IMR-90 (cell line): ENCODE measurements around the gene BLVRB. TPM values are rescaled to one million over a fixed set of nuclear protein-coding genes. Genes with fewer than 3 reads are reported as not detected.

ENCODE experiments used
- ATAC-seq: fragments of 200-7000 bp; cut with Tn5 transposase; 2 replicates; pipeline ENCODE4 v1.9.1; 2020; ENCODE audit warnings: low read depth, mild to moderate bottlenecking, moderate library complexity
- BruUV-seq: library from RNA; stranded (reverse); fragments of 400-500 nt; replicated peaks from 2 replicates; lab custom pipeline; 2021; lab: Mats Ljungman, UMichigan
- CTCF ChIA-PET: fragments of 300-600 bp; formaldehyde crosslinking; extraction: SDS; loops from one replicate; lab custom pipeline; 2021; ENCODE audit warnings: antibody characterized with exemption; lab: Yijun Ruan, JAX
- POLR2A ChIA-PET: fragments of 300-600 bp; sonication (Branson Sonifier 250); formaldehyde crosslinking; loops from one replicate; lab custom pipeline; 2022; ENCODE audit warnings: antibody characterized with exemption; ENCODE audit not compliant: unreplicated experiment; lab: Charles Lee
- DNase-seq: peaks from one replicate; pipeline ENCODE4 v3.0.0; 2013
- H2AFZ ChIP-seq: replicated peaks from 2 replicates; pipeline ENCODE3; 2013; ENCODE audit warnings: low read length, mild to moderate bottlenecking; ENCODE audit not compliant: poor library complexity
- H2AK5ac ChIP-seq: 2 replicates; pipeline ENCODE4 v1.6.1; 2013; ENCODE audit warnings: low read depth, low read length, inconsistent platforms
- H2AK9ac ChIP-seq: replicated peaks from 2 replicates; pipeline ENCODE3; 2013; ENCODE audit warnings: mild to moderate bottlenecking, low read depth, low read length, moderate library complexity; ENCODE audit not compliant: poor library complexity
- H2BK120ac ChIP-seq: 2 replicates; pipeline ENCODE4 v1.6.1; 2013; ENCODE audit warnings: low read depth, low read length, inconsistent platforms
- H2BK15ac ChIP-seq: 3 replicates; pipeline ENCODE4 v1.6.1; 2013; ENCODE audit warnings: low read depth, low read length, inconsistent platforms
- H2BK20ac ChIP-seq: 2 replicates; pipeline ENCODE4 v1.6.1; 2013; ENCODE audit warnings: low read depth, mild to moderate bottlenecking, inconsistent platforms, low read length, moderate library complexity
- H2BK5ac ChIP-seq: 2 replicates; pipeline ENCODE4 v1.6.1; 2013; ENCODE audit warnings: mild to moderate bottlenecking, low read depth, low read length, inconsistent platforms; ENCODE audit not compliant: poor library complexity, severe bottlenecking
- H3K14ac ChIP-seq: replicated peaks from 2 replicates; pipeline ENCODE4 v1.6.1; 2013; ENCODE audit warnings: low read depth, low read length, inconsistent platforms
- H3K18ac ChIP-seq: 2 replicates; pipeline ENCODE4 v1.6.1; 2013; ENCODE audit warnings: low read depth, low read length, control low read depth
- H3K23ac ChIP-seq: 2 replicates; pipeline ENCODE4 v1.6.1; 2013; ENCODE audit warnings: low read depth, low read length, inconsistent platforms
- H3K27ac ChIP-seq: 2 replicates; pipeline ENCODE4 v1.5.1; 2013; ENCODE audit warnings: mild to moderate bottlenecking, control low read depth, low read length; ENCODE audit not compliant: insufficient read depth
- H3K27me3 ChIP-seq: 2 replicates; pipeline ENCODE4 v1.6.1; 2013; ENCODE audit warnings: low read length; ENCODE audit not compliant: control insufficient read depth, insufficient read depth
- H3K36me3 ChIP-seq: 2 replicates; pipeline ENCODE4 v1.6.1; 2013; ENCODE audit warnings: low read length, mixed read lengths; ENCODE audit not compliant: control insufficient read depth, insufficient read depth
- H3K4ac ChIP-seq: 2 replicates; pipeline ENCODE4 v1.6.1; 2013; ENCODE audit warnings: low read depth, low read length, inconsistent platforms
- H3K4me1 ChIP-seq: 2 replicates; pipeline ENCODE4 v1.6.1; 2013; ENCODE audit warnings: low read length, mixed read lengths; ENCODE audit not compliant: control insufficient read depth, insufficient read depth
- H3K4me2 ChIP-seq: 2 replicates; pipeline ENCODE4 v1.6.1; 2013; ENCODE audit warnings: low read depth, mild to moderate bottlenecking, control low read depth, low read length, moderate library complexity
- H3K4me3 ChIP-seq: 2 replicates; pipeline ENCODE4 v1.5.1; 2013; ENCODE audit warnings: low read depth, mild to moderate bottlenecking, control low read depth, low read length, moderate library complexity; ENCODE audit not compliant: insufficient read depth
- H3K56ac ChIP-seq: 2 replicates; pipeline ENCODE4 v1.6.1; 2013; ENCODE audit warnings: low read length, inconsistent platforms; ENCODE audit not compliant: insufficient read depth; ENCODE audit errors: extremely low read depth
- H3K79me1 ChIP-seq, 2 experiments: 2 replicates each; pipeline ENCODE4 v1.6.1; 2013; ENCODE audit warnings: low read length in 2 of 2, inconsistent platforms in 1 of 2, low read depth in 1 of 2
- H3K9ac ChIP-seq: 2 replicates; pipeline ENCODE4 v1.6.1; 2013; ENCODE audit warnings: low read depth, low read length, control low read depth
- H3K9me1 ChIP-seq: 2 replicates; pipeline ENCODE4 v1.6.1; 2013; ENCODE audit warnings: low read length, inconsistent platforms; ENCODE audit not compliant: insufficient read depth
- H3K9me3 ChIP-seq: 2 replicates; pipeline ENCODE4 v1.6.1; 2013; ENCODE audit warnings: low read length; ENCODE audit not compliant: control insufficient read depth, insufficient read depth
- H4K20me1 ChIP-seq: 2 replicates; pipeline ENCODE4 v1.6.1; 2013; ENCODE audit warnings: low read length, inconsistent platforms; ENCODE audit not compliant: insufficient read depth
- H4K5ac ChIP-seq: 2 replicates; pipeline ENCODE4 v1.6.1; 2013; ENCODE audit warnings: mild to moderate bottlenecking, low read depth, low read length, control low read depth
- H4K8ac ChIP-seq, 2 experiments: 2 replicates each; pipeline ENCODE4 v1.6.1; 2013; ENCODE audit warnings: low read depth in 2 of 2, low read length in 2 of 2, control low read depth in 1 of 2, inconsistent platforms in 1 of 2
- H4K91ac ChIP-seq: 2 replicates; pipeline ENCODE4 v1.6.1; 2013; ENCODE audit warnings: low read depth, low read length, inconsistent platforms; ENCODE audit not compliant: insufficient read depth
- CEBPB ChIP-seq: IDR thresholded peaks from 2 replicates; pipeline ENCODE4 v1.6.1; 2012; ENCODE audit warnings: low read depth, low read length, improper control_type of control experiment
- FOS ChIP-seq: fragments of 150-350 bp; IDR thresholded peaks from 2 replicates; pipeline ENCODE4 v1.6.1; 2016; ENCODE audit warnings: low read depth, low read length
- MAZ ChIP-seq: IDR thresholded peaks from 2 replicates; pipeline ENCODE4 v1.6.1; 2012; ENCODE audit warnings: low read depth, mild to moderate bottlenecking, low read length, improper control_type of control experiment, moderate library complexity, borderline replicate concordance
- NFE2L2 ChIP-seq: fragments of 150-350 bp; IDR thresholded peaks from 2 replicates; pipeline ENCODE4 v1.6.1; 2016; ENCODE audit warnings: low read depth, mild to moderate bottlenecking, low read length
- POLR2A ChIP-seq: IDR thresholded peaks from 2 replicates; pipeline ENCODE4 v1.6.1; 2012; ENCODE audit warnings: mild to moderate bottlenecking, low read depth, low read length
- RCOR1 ChIP-seq: IDR thresholded peaks from 2 replicates; pipeline ENCODE4 v1.6.1; 2012; ENCODE audit warnings: mild to moderate bottlenecking, low read length, improper control_type of control experiment; ENCODE audit not compliant: insufficient replicate concordance
- SMC3 ChIP-seq: fragments of 150-350 bp; IDR thresholded peaks from 2 replicates; pipeline ENCODE4 v1.6.1; 2016; ENCODE audit warnings: low read depth, mild to moderate bottlenecking, antibody characterized with exemption, low read length, moderate library complexity
- WGBS, 2 experiments: methylation state at CpG; one replicate each; pipeline versions ENCODE4 v1.1.5 to v1.1.7; 2013; ENCODE audit warnings: missing lambda C conversion rate in 2 of 2; ENCODE audit not compliant: insufficient read length in 1 of 2; ENCODE audit errors: extremely low coverage in 2 of 2; 5-methylcytosine and 5-hydroxymethylcytosine counted together
- dilution Hi-C: fragments of 300-500 bp; cut with HindIII; formaldehyde crosslinking; loops from one replicate; pipeline ENCODE4 v1.14.3; 2018; ENCODE audit warnings: low sequenced_read_pairs; ENCODE audit not compliant: unreplicated experiment
- in situ Hi-C: fragments of 300-500 bp; cut with MboI; formaldehyde crosslinking; loops from 3 replicates; pipeline ENCODE4 v1.14.3; 2019; ENCODE audit warnings: low sequenced_read_pairs, inconsistent platforms, mixed read lengths
- intact Hi-C: fragments of 100-400 bp; cut with micrococcal nuclease; formaldehyde crosslinking; loops from 2 replicates; pipeline ENCODE4 v1.10.0; 2022
- polyA plus RNA-seq, 3 experiments: library from polyadenylated mRNA; depleted of rRNA; stranded (reverse); fragments of >200 nt; gene quantifications; 2 replicates each; pipeline ENCODE4 v1.2.3, GENCODE V29; 2012; ENCODE audit warnings: low replicate concordance in 1 of 3
- total RNA-seq: library from RNA; depleted of rRNA; stranded (reverse); fragments of >200 nt; gene quantifications from 2 replicates; pipeline ENCODE4 v1.2.3, GENCODE V29; 2012

The BLVRB gene
- total and polyA plus RNA-seq, 2 of the 4 experiments (the other 2 are of a cell fraction) = 65.2 to 102 TPM

- Histone ChIP-seq H3K4me3 (no peak overlapping the region), H3K9ac (no peak overlapping the region), H2AK9ac (no peak overlapping the region), H3K56ac (no peak overlapping the region), H2BK5ac (no peak overlapping the region), H4K20me1 (peaks cover 4% of the 10 kb centered on the region; the same call in 1 of the 2 replicates), H2BK20ac (no peak overlapping the region), H2AK5ac (no peak overlapping the region), H3K14ac (no peak overlapping the region), H4K8ac (no peak overlapping the region), H3K27me3 (no peaks in the 10 kb centered on the region), H3K4me2 (no peak overlapping the region), H3K36me3 (peaks cover 3% of the 10 kb centered on the region; the same call in 1 of the 2 replicates), H3K23ac (no peak overlapping the region), H2BK15ac (no peak overlapping the region), H3K79me1 (peaks cover 0 to 9% of the 10 kb centered on the region in 2 experiments; a peak in 3 of 4 replicates), H3K9me3 (no peaks in the 10 kb centered on the region), H2BK120ac (no peak overlapping the region), H3K18ac (no peak overlapping the region), H4K91ac (no peak overlapping the region), H3K27ac (no peak overlapping the region), H4K5ac (no peak overlapping the region), H3K4ac (no peak overlapping the region), H2AFZ (no peak overlapping the region), H3K9me1 (no peaks in the 10 kb centered on the region; the same call in 1 of the 2 replicates), H3K4me1 (no peaks in the 10 kb centered on the region; the same call in 1 of the 2 replicates)
- ChIA-PET POLR2A (no interaction called here), CTCF (interaction anchor here (0.6 kb wide), 1 partner anchor 161 kb away, joined by 7 read pairs; no protein-coding TSS in a partner anchor)
- TF ChIP-seq FOS (no peak), MAZ (no peak), POLR2A (no peak), RCOR1 (no peak), NFE2L2 (no peak), CEBPB (no peak), SMC3 (no peak)
- intact Hi-C loops = no loop called here
- dilution Hi-C loops = no loop called here
- ATAC-seq = no peak
- no TSS peak for BruUV-seq
- no CpG with 5 or more reads among the region's 27 CpGs for WGBS, 2 experiments
- DNase-seq = no peak
- in situ Hi-C loops = no loop called here
Observed at GRCh38 chr19:40457953-40458596, 7.5 kb downstream of the BLVRB start.
